DOHH2 (cell line): Measurements from ENCODE around the gene ERMN.

Source experiments
- EZH2phosphoT487 ChIP-seq: fragments of 200-600 bp; sonication (generic); IDR thresholded peaks from 2 replicates; pipeline ENCODE4 v1.6.1; 2017; ENCODE audit warnings: borderline replicate concordance, mild to moderate bottlenecking, antibody characterized with exemption, low read length, moderate library complexity, mixed read lengths
- TF ChIP-seq, protein P1 (sequence below): fragments of 200-600 bp; sonication (generic); IDR thresholded peaks from one replicate; pipeline ENCODE4 v1.5.1; 2014; ENCODE audit warnings: antibody characterized with exemption, mild to moderate bottlenecking, low read depth, low read length; ENCODE audit not compliant: poor library complexity, severe bottlenecking

DNA sequence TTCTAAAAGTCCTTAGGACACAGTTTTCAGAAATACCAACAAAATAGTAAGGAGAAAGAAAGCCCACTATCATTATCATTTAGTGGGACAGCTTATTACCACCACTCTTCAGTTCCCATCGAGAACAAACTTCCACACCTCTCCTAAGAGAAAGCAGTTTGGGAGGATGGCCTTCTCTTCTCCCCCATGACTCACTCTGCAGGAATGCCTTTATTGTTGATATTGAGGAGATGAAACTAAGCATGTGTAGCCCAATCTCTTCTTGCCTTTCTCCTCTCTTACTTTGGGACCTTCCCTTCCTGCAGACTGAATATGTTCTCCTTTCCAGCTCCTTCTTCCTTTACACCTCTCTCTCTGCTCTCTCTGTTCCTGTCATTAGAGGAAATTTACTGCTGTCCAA is 30.0 kb upstream of the ERMN start:
- TF ChIP-seq, protein P1, sequence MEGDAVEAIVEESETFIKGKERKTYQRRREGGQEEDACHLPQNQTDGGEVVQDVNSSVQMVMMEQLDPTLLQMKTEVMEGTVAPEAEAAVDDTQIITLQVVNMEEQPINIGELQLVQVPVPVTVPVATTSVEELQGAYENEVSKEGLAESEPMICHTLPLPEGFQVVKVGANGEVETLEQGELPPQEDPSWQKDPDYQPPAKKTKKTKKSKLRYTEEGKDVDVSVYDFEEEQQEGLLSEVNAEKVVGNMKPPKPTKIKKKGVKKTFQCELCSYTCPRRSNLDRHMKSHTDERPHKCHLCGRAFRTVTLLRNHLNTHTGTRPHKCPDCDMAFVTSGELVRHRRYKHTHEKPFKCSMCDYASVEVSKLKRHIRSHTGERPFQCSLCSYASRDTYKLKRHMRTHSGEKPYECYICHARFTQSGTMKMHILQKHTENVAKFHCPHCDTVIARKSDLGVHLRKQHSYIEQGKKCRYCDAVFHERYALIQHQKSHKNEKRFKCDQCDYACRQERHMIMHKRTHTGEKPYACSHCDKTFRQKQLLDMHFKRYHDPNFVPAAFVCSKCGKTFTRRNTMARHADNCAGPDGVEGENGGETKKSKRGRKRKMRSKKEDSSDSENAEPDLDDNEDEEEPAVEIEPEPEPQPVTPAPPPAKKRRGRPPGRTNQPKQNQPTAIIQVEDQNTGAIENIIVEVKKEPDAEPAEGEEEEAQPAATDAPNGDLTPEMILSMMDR = no peak
- no peak for TF ChIP-seq EZH2phosphoT487
